GM23338 (cell line): Measurements from ENCODE around the gene ZNF256. TPM values are rescaled to one million over a fixed set of nuclear protein-coding genes. Genes with fewer than 3 reads are reported as not detected.
A peak's percentile ranks its signal among the peaks of the same experiment; 100 is the strongest.

ENCODE experiments used
- ATAC-seq: fragments of 200-7000 bp; cut with Tn5 transposase; 3 replicates; pipeline ENCODE4 v1.9.1; 2020
- DNase-seq: peaks from one replicate; pipeline ENCODE4 v3.0.0-alpha.2; 2015; ENCODE audit warnings: low spot score
- H2AFZ ChIP-seq: fragments of 200-600 bp; sonication (generic); 2 replicates; pipeline ENCODE4 v1.8.0; 2016; ENCODE audit warnings: antibody characterized with exemption, mild to moderate bottlenecking, moderate library complexity
- H3F3A ChIP-seq: fragments of 200-600 bp; sonication (generic); replicated peaks from 2 replicates; pipeline ENCODE4 v1.8.0; 2017; ENCODE audit warnings: antibody characterized with exemption, mixed run types, low read depth
- H3K27ac ChIP-seq: fragments of 200-600 bp; sonication (generic); 2 replicates; pipeline ENCODE4 v1.6.1; 2016; ENCODE audit warnings: low read depth
- H3K27me3 ChIP-seq: fragments of 200-600 bp; sonication (generic); 2 replicates; pipeline ENCODE4 v1.8.0; 2016; ENCODE audit warnings: mild to moderate bottlenecking, mixed run types, moderate library complexity; ENCODE audit not compliant: insufficient read depth
- H3K36me3 ChIP-seq: fragments of 200-600 bp; sonication (generic); 2 replicates; pipeline ENCODE4 v1.8.0; 2016; ENCODE audit warnings: mild to moderate bottlenecking; ENCODE audit not compliant: insufficient read depth
- H3K4me1 ChIP-seq: fragments of 200-600 bp; sonication (generic); 2 replicates; pipeline ENCODE4 v1.8.0; 2016; ENCODE audit warnings: mild to moderate bottlenecking, moderate library complexity; ENCODE audit not compliant: insufficient read depth
- H3K4me2 ChIP-seq: fragments of 200-600 bp; sonication (generic); 2 replicates; pipeline ENCODE4 v1.7.1; 2017; ENCODE audit warnings: mixed run types
- H3K4me3 ChIP-seq: fragments of 200-600 bp; sonication (generic); 2 replicates; pipeline ENCODE4 v1.6.1; 2016; ENCODE audit warnings: mixed run types
- H3K79me2 ChIP-seq: fragments of 200-600 bp; sonication (generic); replicated peaks from 2 replicates; pipeline ENCODE4 v1.8.0; 2017; ENCODE audit warnings: mild to moderate bottlenecking; ENCODE audit not compliant: insufficient read depth
- H3K9me2 ChIP-seq: fragments of 200-600 bp; sonication (generic); 2 replicates; pipeline ENCODE4 v1.8.0; 2017; ENCODE audit not compliant: insufficient read depth
- H4K20me1 ChIP-seq: fragments of 200-600 bp; sonication (generic); replicated peaks from 2 replicates; pipeline ENCODE4 v1.8.0; 2017; ENCODE audit warnings: mild to moderate bottlenecking; ENCODE audit not compliant: insufficient read depth
- H3K27ac Mint-ChIP-seq: 2 replicates; pipeline ENCODE4 v1.8.0; 2020; ENCODE audit warnings: inconsistent platforms, mild to moderate bottlenecking, moderate library complexity, mixed read lengths
- H3K27me3 Mint-ChIP-seq: 3 replicates; pipeline ENCODE4 v1.8.0; 2022; ENCODE audit warnings: low read depth, mild to moderate bottlenecking, moderate library complexity, mixed read lengths, inconsistent platforms; ENCODE audit not compliant: insufficient read depth, poor library complexity
- H3K36me3 Mint-ChIP-seq: 3 replicates; pipeline ENCODE4 v1.8.0; 2021; ENCODE audit warnings: low read depth, mild to moderate bottlenecking, inconsistent platforms, moderate library complexity, mixed read lengths
- H3K4me1 Mint-ChIP-seq: 3 replicates; pipeline ENCODE4 v1.8.0; 2020; ENCODE audit warnings: mild to moderate bottlenecking, inconsistent platforms, mixed read lengths
- H3K4me3 Mint-ChIP-seq: 3 replicates; pipeline ENCODE4 v1.8.0; 2021; ENCODE audit warnings: moderate library complexity, mild to moderate bottlenecking, inconsistent platforms, mixed read lengths
- H3K9me3 Mint-ChIP-seq: 3 replicates; pipeline ENCODE4 v1.8.0; 2020; ENCODE audit warnings: moderate library complexity, mild to moderate bottlenecking, inconsistent platforms, mixed read lengths
- CTCF ChIP-seq, 2 experiments: fragments of 200-600 bp in 1 of 2; sonication (generic) in 1 of 2; conservative IDR thresholded peaks; 2 replicates each; pipeline versions ENCODE4 v1.5.1 to v1.6.1; 2016 to 2017; ENCODE audit warnings: antibody characterized with exemption in 2 of 2, low read depth in 2 of 2, mild to moderate bottlenecking in 2 of 2, moderate library complexity in 1 of 2
- ETS1 ChIP-seq: IDR thresholded peaks from 2 replicates; pipeline ENCODE4 v1.6.1; 2016; ENCODE audit warnings: antibody characterized with exemption
- EZH2phosphoT487 ChIP-seq: fragments of 200-600 bp; sonication (generic); IDR thresholded peaks from one replicate; pipeline ENCODE4 v1.8.1; 2018; ENCODE audit warnings: antibody characterized with exemption; ENCODE audit not compliant: unreplicated experiment
- NANOG ChIP-seq: IDR thresholded peaks from 2 replicates; pipeline ENCODE4 v1.6.1; 2016; ENCODE audit warnings: antibody characterized with exemption, borderline replicate concordance
- POLR2AphosphoS5 ChIP-seq: IDR thresholded peaks from 2 replicates; pipeline ENCODE4 v1.6.1; 2016; ENCODE audit warnings: antibody characterized with exemption, low read depth
- REST ChIP-seq: IDR thresholded peaks from one replicate; pipeline ENCODE4 v1.6.1; 2018; ENCODE audit warnings: antibody characterized with exemption; ENCODE audit not compliant: unreplicated experiment
- STAT1 ChIP-seq: IDR thresholded peaks from one replicate; pipeline ENCODE4 v1.6.1; 2016; ENCODE audit warnings: antibody characterized with exemption; ENCODE audit not compliant: unreplicated experiment
- ZNF114 ChIP-seq: fragments of 250-450 bp; sonication (Bioruptor Pico); IDR thresholded peaks from 2 replicates; pipeline ENCODE4 v1.5.0; 2020; ENCODE audit warnings: mild to moderate bottlenecking, moderate library complexity
- ZNF462 ChIP-seq: fragments of 250-450 bp; sonication (Bioruptor Pico); IDR thresholded peaks from 2 replicates; pipeline ENCODE4 v1.5.0; 2020; ENCODE audit warnings: mild to moderate bottlenecking, moderate library complexity
- long read RNA-seq: library from polyadenylated mRNA; unstranded; transcript quantifications from one replicate; pipeline ENCODE4 v2.0.0, GENCODE V29; 2020; ENCODE audit not compliant: unreplicated experiment
- polyA plus RNA-seq: library from polyadenylated mRNA; unstranded; fragments of >200 nt; fragmentation: Nextera tagmentation; extraction: Ambion mirVana; gene quantifications from 2 replicates; pipeline ENCODE4 v1.2.1, GENCODE V29; 2016
- total RNA-seq: library from RNA; depleted of rRNA; stranded (reverse); fragments of >200 nt; shearing (Covaris generic); gene quantifications from 2 replicates; pipeline ENCODE4 v1.2.3, GENCODE V29; 2014; rRNA removed

The ZNF256 gene
- total RNA-seq: 16.2 and 20.4 TPM in 2 replicates
- 5.8 and 8.8 TPM in 2 replicates for polyA plus RNA-seq
- long read RNA-seq, transcript ZNF256-201 (3 exons, 2,172 nt): major isoform, 8 of 10 reads
- long read RNA-seq, partial matches to known transcripts: 0 of 10 reads
- long read RNA-seq, other reads (novel, unspliced or antisense): 0 of 10 reads

GRCh38 chr19:57947419-57948134, at the start of gene ZNF256:
TSS of gene ZNF256 (minus strand) at chr19:57947706. CDS start at chr19:57947474, 232 bp downstream.
- Histone ChIP-seq H3F3A (no peaks in the 10 kb centered on the region), H3K27ac (peak within 1 kb of the TSS; percentile 74; the same call in 1 of the 2 replicates), H4K20me1 (peaks cover 20% of the 10 kb centered on the region), H3K27me3 (no peaks in the 10 kb centered on the region), H3K9me2 (0 out of 2 replicates have a peak, but pooled peaks cover 3% of the 10 kb centered on the region), H3K36me3 (no peaks in the 10 kb centered on the region), H3K4me1 (peaks cover 8% of the 10 kb centered on the region), H3K79me2 (peaks cover 49% of the 10 kb centered on the region), H2AFZ (peak within 1 kb of the TSS; percentile 85), H3K4me3 (peak within 1 kb of the TSS; percentile 98), H3K4me2 (peak within 1 kb of the TSS; percentile 100)
- Mint-ChIP-seq H3K4me1 (peaks cover 12% of the 10 kb centered on the region), H3K36me3 (peaks cover 31% of the 10 kb centered on the region), H3K4me3 (peak within 1 kb of the TSS; percentile 97), H3K27ac (peak within 1 kb of the TSS; percentile 94), H3K9me3 (peaks cover 31% of the 10 kb centered on the region), H3K27me3 (peaks cover 10% of the 10 kb centered on the region)
- ATAC-seq (peak; percentile 98), DNase-seq (peak; percentile 100)
- no peak for TF ChIP-seq ZNF114 (CRISPR knock-in tag)
- peak; percentile 56 to 76 for TF ChIP-seq CTCF (conservative IDR thresholded peaks at IDR 0.05; ENCODE audit: low read depth in 2 of 2)
- TF ChIP-seq NANOG: no peak
- no peak for TF ChIP-seq ZNF462 (CRISPR knock-in tag)
- no peak for TF ChIP-seq REST
- no peak for TF ChIP-seq EZH2phosphoT487
- TF ChIP-seq STAT1: no peak
- TF ChIP-seq POLR2AphosphoS5: peak; percentile 62
- TF ChIP-seq ETS1: peak; percentile 77; the same call in 1 of the 2 replicates
